ENCODE measurements around the gene ZBTB43.

DNA sequence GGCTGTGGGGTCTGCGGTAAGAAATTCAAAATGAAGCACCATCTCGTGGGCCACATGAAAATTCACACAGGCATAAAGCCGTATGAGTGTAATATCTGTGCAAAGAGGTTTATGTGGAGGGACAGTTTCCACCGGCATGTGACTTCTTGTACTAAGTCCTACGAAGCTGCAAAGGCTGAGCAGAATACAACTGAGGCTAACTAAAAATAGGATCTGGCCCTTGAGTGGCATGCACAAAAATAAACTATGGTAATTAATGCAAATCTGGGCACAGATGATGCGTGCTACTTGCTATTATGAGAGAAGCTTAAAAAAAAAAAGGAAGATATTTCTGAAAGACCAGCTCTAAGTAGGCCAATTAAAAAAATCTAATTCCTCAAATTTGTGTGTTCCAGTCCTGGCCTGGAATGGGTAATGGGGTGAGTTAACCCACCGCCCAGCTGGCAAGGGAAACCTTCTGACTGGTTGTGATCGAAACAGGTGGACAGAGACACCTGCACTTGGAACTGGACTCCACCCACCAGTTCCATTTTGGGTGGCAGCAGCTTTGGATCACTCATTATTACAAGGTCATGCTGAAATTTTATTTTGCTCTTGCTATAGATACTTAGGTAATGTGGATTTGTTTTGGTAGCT is 29.0 kb downstream of the ZBTB43 start:
- no peak for TF ChIP-seq CTCF (IDR thresholded peaks at IDR 0.05)
- TF ChIP-seq ZFX (IDR thresholded peaks at IDR 0.05; ENCODE audit: borderline replicate concordance): no peak
